Measurements from ENCODE around the gene DOK6. TPM values are rescaled to one million over a fixed set of nuclear protein-coding genes. Genes with fewer than 3 reads are reported as not detected.

DOK6 gene
- total RNA-seq, 1 donor from 2014 or later: not detected

GRCh38 chr18:69664399-69664798 is 263.7 kb downstream of the DOK6 start:
- Mint-ChIP-seq H3K4me1 (no peaks in the 10 kb centered on the region), H3K36me3 (ENCODE audit: low read depth) (no peaks in the 10 kb centered on the region), H3K27me3 (no peaks in the 10 kb centered on the region), H3K9me3 (no peaks in the 10 kb centered on the region), H3K27ac (no peak overlapping the region), H3K4me3 (no peak overlapping the region)
- ATAC-seq (ENCODE audit: low read depth) (no peak), DNase-seq (no peak)
- POLR2A ChIA-PET: no interaction called here
- CTCF ChIA-PET: no interaction called here
- TF ChIP-seq, protein P1, sequence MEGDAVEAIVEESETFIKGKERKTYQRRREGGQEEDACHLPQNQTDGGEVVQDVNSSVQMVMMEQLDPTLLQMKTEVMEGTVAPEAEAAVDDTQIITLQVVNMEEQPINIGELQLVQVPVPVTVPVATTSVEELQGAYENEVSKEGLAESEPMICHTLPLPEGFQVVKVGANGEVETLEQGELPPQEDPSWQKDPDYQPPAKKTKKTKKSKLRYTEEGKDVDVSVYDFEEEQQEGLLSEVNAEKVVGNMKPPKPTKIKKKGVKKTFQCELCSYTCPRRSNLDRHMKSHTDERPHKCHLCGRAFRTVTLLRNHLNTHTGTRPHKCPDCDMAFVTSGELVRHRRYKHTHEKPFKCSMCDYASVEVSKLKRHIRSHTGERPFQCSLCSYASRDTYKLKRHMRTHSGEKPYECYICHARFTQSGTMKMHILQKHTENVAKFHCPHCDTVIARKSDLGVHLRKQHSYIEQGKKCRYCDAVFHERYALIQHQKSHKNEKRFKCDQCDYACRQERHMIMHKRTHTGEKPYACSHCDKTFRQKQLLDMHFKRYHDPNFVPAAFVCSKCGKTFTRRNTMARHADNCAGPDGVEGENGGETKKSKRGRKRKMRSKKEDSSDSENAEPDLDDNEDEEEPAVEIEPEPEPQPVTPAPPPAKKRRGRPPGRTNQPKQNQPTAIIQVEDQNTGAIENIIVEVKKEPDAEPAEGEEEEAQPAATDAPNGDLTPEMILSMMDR (IDR thresholded peaks at IDR 0.05): no peak
- intact Hi-C loops (cut with micrococcal nuclease): no loop called here

GRCh38 chr18:69674292-69674877 is 273.7 kb downstream of the DOK6 start:
- POLR2A ChIA-PET: no interaction called here
- no peaks in the 10 kb centered on the region for H3K4me1 Mint-ChIP-seq
- TF ChIP-seq, protein P1 (IDR thresholded peaks at IDR 0.05): no peak
- H3K27me3 Mint-ChIP-seq: no peaks in the 10 kb centered on the region
- H3K36me3 Mint-ChIP-seq (ENCODE audit: low read depth): no peaks in the 10 kb centered on the region
- CTCF ChIA-PET: no interaction called here
- no peak overlapping the region for H3K4me3 Mint-ChIP-seq
- H3K9me3 Mint-ChIP-seq: no peaks in the 10 kb centered on the region
- intact Hi-C loops (cut with micrococcal nuclease): no loop called here
- ATAC-seq (ENCODE audit: low read depth) (no peak), DNase-seq (no peak)
- no peak overlapping the region for H3K27ac Mint-ChIP-seq

DNA sequence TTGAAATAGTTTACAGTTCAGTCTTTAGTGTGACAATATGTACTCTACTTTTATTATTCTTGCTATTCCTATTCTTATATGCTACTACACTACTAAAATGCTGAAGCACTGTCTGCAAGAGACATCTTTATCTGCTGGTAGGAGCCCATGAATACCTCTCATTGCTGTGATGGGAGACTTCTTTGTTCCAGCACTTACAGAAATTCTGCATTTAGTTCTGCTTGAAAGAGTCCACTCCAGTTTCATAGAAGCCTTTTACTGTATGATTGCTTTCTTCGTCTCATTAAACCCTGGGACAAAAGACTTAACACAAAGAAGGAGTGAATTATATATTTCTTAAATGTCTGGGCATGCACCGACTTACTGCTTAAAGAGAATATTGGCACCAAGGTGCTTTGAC is 274.3 kb downstream of the DOK6 start:
- ATAC-seq (ENCODE audit: low read depth) (no peak), DNase-seq (no peak)
- H3K4me3 Mint-ChIP-seq: no peak overlapping the region
- H3K4me1 Mint-ChIP-seq: no peaks in the 10 kb centered on the region
- TF ChIP-seq, protein P1 (IDR thresholded peaks at IDR 0.05): no peak
- CTCF ChIA-PET: no interaction called here
- no peak overlapping the region for H3K27ac Mint-ChIP-seq
- POLR2A ChIA-PET: no interaction called here
- H3K36me3 Mint-ChIP-seq (ENCODE audit: low read depth): no peaks in the 10 kb centered on the region
- intact Hi-C loops (cut with micrococcal nuclease): no loop called here
- H3K9me3 Mint-ChIP-seq: no peaks in the 10 kb centered on the region
- no peaks in the 10 kb centered on the region for H3K27me3 Mint-ChIP-seq

- no peaks in the 10 kb centered on the region for H3K9me3 Mint-ChIP-seq
- CTCF ChIA-PET: no interaction called here
- H3K27me3 Mint-ChIP-seq: no peaks in the 10 kb centered on the region
- POLR2A ChIA-PET: no interaction called here
- TF ChIP-seq, protein P1 (IDR thresholded peaks at IDR 0.05): no peak
- no peak overlapping the region for H3K27ac Mint-ChIP-seq
- no peaks in the 10 kb centered on the region for H3K4me1 Mint-ChIP-seq
- H3K4me3 Mint-ChIP-seq: no peak overlapping the region
- no peaks in the 10 kb centered on the region for H3K36me3 Mint-ChIP-seq (ENCODE audit: low read depth)
- ATAC-seq (ENCODE audit: low read depth): no peak
- intact Hi-C loops (cut with micrococcal nuclease): no loop called here
- no peak for DNase-seq
Measured at GRCh38 chr18:69677595-69677994, 276.9 kb downstream of the DOK6 start.

DNA sequence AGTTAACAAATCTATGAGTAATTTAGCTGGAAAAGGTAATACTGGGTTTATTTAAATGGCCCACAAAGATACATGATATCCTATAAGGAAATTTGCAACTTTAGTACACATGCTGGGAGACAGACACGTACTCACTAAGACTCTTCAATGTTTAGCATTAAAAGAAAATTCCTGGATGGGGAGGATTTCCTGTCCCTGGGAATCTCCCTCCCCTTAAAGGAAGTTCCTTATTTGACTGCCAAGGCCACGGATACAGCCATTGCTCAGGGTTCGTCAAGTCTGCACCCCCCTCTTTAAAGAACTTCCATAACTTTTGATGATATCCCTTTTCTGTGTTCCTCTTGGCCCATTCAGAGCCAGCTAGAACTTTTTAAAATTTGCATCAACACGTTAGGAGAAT is 279.4 kb downstream of the DOK6 start:
- no peak for ATAC-seq (ENCODE audit: low read depth)
- DNase-seq: no peak
- TF ChIP-seq, protein P1 (IDR thresholded peaks at IDR 0.05): no peak
- H3K27me3 Mint-ChIP-seq: no peaks in the 10 kb centered on the region
- H3K4me1 Mint-ChIP-seq: no peaks in the 10 kb centered on the region
- no peak overlapping the region for H3K27ac Mint-ChIP-seq
- no peaks in the 10 kb centered on the region for H3K9me3 Mint-ChIP-seq
- ChIA-PET CTCF (no interaction called here), POLR2A (no interaction called here)
- intact Hi-C loops (cut with micrococcal nuclease): no loop called here
- no peaks in the 10 kb centered on the region for H3K36me3 Mint-ChIP-seq (ENCODE audit: low read depth)
- H3K4me3 Mint-ChIP-seq: no peak overlapping the region
